HCT116 (cell line): ENCODE data around the gene DCBLD2. TPM values are rescaled to one million over a fixed set of nuclear protein-coding genes. Genes with fewer than 3 reads are reported as not detected.

Source experiments
- ATAC-seq: fragments of 200-7000 bp; cut with Tn5 transposase; 2 replicates; pipeline ENCODE4 v1.9.1; 2020; ENCODE audit warnings: mild to moderate bottlenecking, moderate library complexity
- BruUV-seq: library from RNA; stranded (reverse); fragments of 400-500 nt; replicated peaks from 2 replicates; lab custom pipeline; 2021; lab: Mats Ljungman, UMichigan
- CTCF ChIA-PET: fragments of 300-600 bp; sonication (Branson Sonifier 250); formaldehyde crosslinking; loops from one replicate; lab custom pipeline; 2021; ENCODE audit warnings: antibody characterized with exemption; lab: Charles Lee
- POLR2A ChIA-PET: fragments of 300-600, 350-600 bp; sonication (Branson Sonifier 250); formaldehyde crosslinking; loops from one replicate; lab custom pipeline; 2021; ENCODE audit warnings: antibody characterized with exemption; lab: Charles Lee
- RAD21 ChIA-PET, 2 experiments: fragments of 300-600 bp; sonication (Branson Sonifier 250); formaldehyde crosslinking; loops; one replicate each; lab custom pipeline; 2023; ENCODE audit warnings: low total read pairs in 2 of 2; ENCODE audit not compliant: uncharacterized antibody in 2 of 2, unreplicated experiment in 2 of 2, low non-redundant PET in 1 of 2; lab: Charles Lee
- DNase-seq: peaks from one replicate; pipeline ENCODE4 v3.0.0-alpha.2; 2010; ENCODE audit warnings: low read depth, low spot score
- H2AFZ ChIP-seq: fragments of 200-600 bp; shearing (Covaris generic), sonication (generic); 2 replicates; pipeline ENCODE4 v1.6.1; 2017; ENCODE audit warnings: low read depth, mixed run types, mixed read lengths, antibody characterized with exemption, low read length; ENCODE audit not compliant: poor library complexity, severe bottlenecking
- H3K27ac ChIP-seq: 2 replicates; pipeline ENCODE4 v1.5.1; 2012; ENCODE audit warnings: low read depth, low read length
- H3K27me3 ChIP-seq: fragments of 200-600 bp; sonication (generic); 2 replicates; pipeline ENCODE4 v1.6.1; 2016; ENCODE audit warnings: mixed run types, low read length, mixed read lengths; ENCODE audit not compliant: insufficient read depth
- H3K36me3 ChIP-seq, 2 experiments: fragments of 200-500 bp in 1 of 2; fragments of 200-600 bp in 1 of 2; sonication (Bioruptor generic) in 1 of 2; sonication (generic) in 1 of 2; 2 replicates each; pipeline versions ENCODE4 v1.5.1 to v1.6.1; 2014 to 2016; ENCODE audit warnings: low read length in 2 of 2, inconsistent platforms in 1 of 2, mixed read lengths in 1 of 2, mixed run types in 1 of 2; ENCODE audit not compliant: insufficient read depth in 2 of 2, control insufficient read depth in 1 of 2
- H3K4me1 ChIP-seq, 2 experiments: fragments of 200-600 bp in 1 of 2; sonication (generic) in 1 of 2; 2 replicates each; pipeline versions ENCODE4 v1.5.1 to v1.6.1; 2012 to 2017; ENCODE audit warnings: low read length in 2 of 2, inconsistent platforms in 1 of 2, mild to moderate bottlenecking in 1 of 2, mixed read lengths in 1 of 2, mixed run types in 1 of 2, moderate library complexity in 1 of 2; ENCODE audit not compliant: insufficient read depth in 2 of 2, control insufficient read depth in 1 of 2
- H3K4me2 ChIP-seq: fragments of 200-600 bp; sonication (generic); 2 replicates; pipeline ENCODE4 v1.6.1; 2017; ENCODE audit warnings: mixed run types, low read length, mixed read lengths
- H3K4me3 ChIP-seq, 2 experiments: fragments of 200-600 bp in 1 of 2; sonication (generic) in 1 of 2; replicated peaks in 1 of 2; 2 replicates each; pipeline ENCODE4 v1.5.1; 2011 to 2016; ENCODE audit warnings: low read length in 2 of 2, control low read depth in 1 of 2, low read depth in 1 of 2, mild to moderate bottlenecking in 1 of 2, mixed read lengths in 1 of 2, mixed run types in 1 of 2
- H3K79me2 ChIP-seq: fragments of 200-600 bp; sonication (generic); 2 replicates; pipeline ENCODE4 v1.6.1; 2017; ENCODE audit warnings: mild to moderate bottlenecking, mixed run types, low read length, moderate library complexity, mixed read lengths; ENCODE audit not compliant: insufficient read depth
- H3K9ac ChIP-seq: fragments of 200-600 bp; sonication (generic); 2 replicates; pipeline ENCODE4 v1.6.1; 2016; ENCODE audit warnings: low read length, mixed read lengths
- H3K9me2 ChIP-seq: fragments of 200-600 bp; sonication (generic), shearing (Covaris generic); 2 replicates; pipeline ENCODE4 v1.6.1; 2017; ENCODE audit warnings: mixed run types, mild to moderate bottlenecking, moderate library complexity; ENCODE audit not compliant: insufficient read depth
- H3K9me3 ChIP-seq, 2 experiments: fragments of 200-500 bp in 1 of 2; fragments of 200-600 bp in 1 of 2; sonication (Bioruptor generic) in 1 of 2; sonication (generic) in 1 of 2; 2 replicates each; pipeline ENCODE4 v1.6.1; 2014 to 2017; ENCODE audit warnings: low read length in 2 of 2, mixed read lengths in 2 of 2, inconsistent platforms in 1 of 2, low read depth in 1 of 2, mild to moderate bottlenecking in 1 of 2, mixed run types in 1 of 2, moderate library complexity in 1 of 2; ENCODE audit not compliant: control insufficient read depth in 1 of 2, insufficient read depth in 1 of 2
- H4K20me1 ChIP-seq: fragments of 200-600 bp; sonication (generic), shearing (Covaris generic); 2 replicates; pipeline ENCODE4 v1.6.1; 2017; ENCODE audit warnings: mixed run types, mild to moderate bottlenecking, moderate library complexity; ENCODE audit not compliant: insufficient read depth
- CEBPB ChIP-seq: IDR thresholded peaks from 2 replicates; pipeline ENCODE4 v1.6.1; 2012; ENCODE audit warnings: low read depth
- ELF1 ChIP-seq: IDR thresholded peaks from 2 replicates; pipeline ENCODE4 v1.6.1; 2012; ENCODE audit warnings: low read depth, borderline replicate concordance
- FOSL1 ChIP-seq: IDR thresholded peaks from 2 replicates; pipeline ENCODE4 v1.6.1; 2012; ENCODE audit warnings: low read depth
- POLR2A ChIP-seq: IDR thresholded peaks from 2 replicates; pipeline ENCODE4 v1.7.0; 2011; ENCODE audit warnings: borderline replicate concordance; ENCODE audit not compliant: insufficient read depth, insufficient read length; ENCODE audit errors: extremely low read depth
- POLR2AphosphoS5 ChIP-seq: IDR thresholded peaks from 2 replicates; pipeline ENCODE4 v1.6.1; 2011; ENCODE audit warnings: mild to moderate bottlenecking, low read depth, low read length, moderate library complexity
- RAD21 ChIP-seq: IDR thresholded peaks from 2 replicates; pipeline ENCODE4 v1.6.1; 2012; ENCODE audit warnings: low read depth, mild to moderate bottlenecking
- SP1 ChIP-seq: IDR thresholded peaks from 2 replicates; pipeline ENCODE4 v1.6.1; 2012; ENCODE audit warnings: low read depth
- ZFX ChIP-seq: fragments of 450-650 bp; IDR thresholded peaks from 2 replicates; pipeline ENCODE4 v1.6.1; 2017
- intact Hi-C: fragments of 100-400 bp; cut with micrococcal nuclease; formaldehyde crosslinking; loops from 2 replicates; pipeline ENCODE4 v1.10.0; 2022
- total RNA-seq: library from RNA; stranded (reverse); gene quantifications from one replicate; pipeline ENCODE4 v1.2.1, GENCODE V29; 2021; ENCODE audit not compliant: unreplicated experiment
- TF ChIP-seq, protein P1 (sequence below): IDR thresholded peaks from 2 replicates; pipeline ENCODE4 v1.6.1; 2011; ENCODE audit warnings: mild to moderate bottlenecking, low read length, moderate library complexity; ENCODE audit not compliant: insufficient replicate concordance; ENCODE audit errors: extremely low read depth
- TF ChIP-seq, protein P2 (sequence below), 3 experiments: fragments of 200-600 bp in 1 of 3; sonication (generic) in 1 of 3; IDR thresholded peaks in 2 of 3; conservative IDR thresholded peaks in 1 of 3; 2 replicates each; pipeline ENCODE4 v1.5.1; 2012 to 2017; ENCODE audit warnings: low read depth in 2 of 3, low read length in 2 of 3, antibody characterized with exemption in 1 of 3, borderline replicate concordance in 1 of 3, control low read depth in 1 of 3, mild to moderate bottlenecking in 1 of 3, mixed read lengths in 1 of 3, mixed run types in 1 of 3, moderate library complexity in 1 of 3; ENCODE audit not compliant: insufficient read depth in 1 of 3
- TF ChIP-seq, protein P3 (sequence below): IDR thresholded peaks from 2 replicates; pipeline ENCODE4 v1.6.1; 2012
- TF ChIP-seq, protein P4 (sequence below): IDR thresholded peaks from 2 replicates; pipeline ENCODE4 v1.6.1; 2012

The DCBLD2 gene
- total RNA-seq, 1 experiment from 2014 or later = 532 TPM

DNA sequence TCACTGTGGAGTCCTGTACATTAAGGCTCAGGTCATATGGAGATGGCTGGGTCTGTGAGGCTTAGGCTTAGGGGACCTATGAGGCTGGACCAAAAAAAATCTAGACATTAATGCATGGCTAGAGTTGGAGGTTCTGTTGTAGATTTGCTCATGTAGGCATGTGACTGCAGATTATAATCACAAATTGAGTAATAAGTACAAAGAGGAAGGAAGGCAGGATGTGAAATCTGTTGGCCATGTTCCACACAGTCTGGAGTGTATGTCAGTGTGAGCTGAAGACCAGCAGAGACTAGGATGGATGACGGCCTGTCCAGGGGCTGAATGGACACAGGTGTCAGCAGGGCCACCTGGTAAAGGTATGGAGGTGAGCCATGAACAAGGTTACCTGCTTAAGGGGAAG is 138.4 kb downstream of the DCBLD2 start, which contains the start of gene ST3GAL6 (continued):
- TF ChIP-seq, protein P1, sequence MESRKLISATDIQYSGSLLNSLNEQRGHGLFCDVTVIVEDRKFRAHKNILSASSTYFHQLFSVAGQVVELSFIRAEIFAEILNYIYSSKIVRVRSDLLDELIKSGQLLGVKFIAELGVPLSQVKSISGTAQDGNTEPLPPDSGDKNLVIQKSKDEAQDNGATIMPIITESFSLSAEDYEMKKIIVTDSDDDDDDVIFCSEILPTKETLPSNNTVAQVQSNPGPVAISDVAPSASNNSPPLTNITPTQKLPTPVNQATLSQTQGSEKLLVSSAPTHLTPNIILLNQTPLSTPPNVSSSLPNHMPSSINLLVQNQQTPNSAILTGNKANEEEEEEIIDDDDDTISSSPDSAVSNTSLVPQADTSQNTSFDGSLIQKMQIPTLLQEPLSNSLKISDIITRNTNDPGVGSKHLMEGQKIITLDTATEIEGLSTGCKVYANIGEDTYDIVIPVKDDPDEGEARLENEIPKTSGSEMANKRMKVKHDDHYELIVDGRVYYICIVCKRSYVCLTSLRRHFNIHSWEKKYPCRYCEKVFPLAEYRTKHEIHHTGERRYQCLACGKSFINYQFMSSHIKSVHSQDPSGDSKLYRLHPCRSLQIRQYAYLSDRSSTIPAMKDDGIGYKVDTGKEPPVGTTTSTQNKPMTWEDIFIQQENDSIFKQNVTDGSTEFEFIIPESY = no peak

DNA sequence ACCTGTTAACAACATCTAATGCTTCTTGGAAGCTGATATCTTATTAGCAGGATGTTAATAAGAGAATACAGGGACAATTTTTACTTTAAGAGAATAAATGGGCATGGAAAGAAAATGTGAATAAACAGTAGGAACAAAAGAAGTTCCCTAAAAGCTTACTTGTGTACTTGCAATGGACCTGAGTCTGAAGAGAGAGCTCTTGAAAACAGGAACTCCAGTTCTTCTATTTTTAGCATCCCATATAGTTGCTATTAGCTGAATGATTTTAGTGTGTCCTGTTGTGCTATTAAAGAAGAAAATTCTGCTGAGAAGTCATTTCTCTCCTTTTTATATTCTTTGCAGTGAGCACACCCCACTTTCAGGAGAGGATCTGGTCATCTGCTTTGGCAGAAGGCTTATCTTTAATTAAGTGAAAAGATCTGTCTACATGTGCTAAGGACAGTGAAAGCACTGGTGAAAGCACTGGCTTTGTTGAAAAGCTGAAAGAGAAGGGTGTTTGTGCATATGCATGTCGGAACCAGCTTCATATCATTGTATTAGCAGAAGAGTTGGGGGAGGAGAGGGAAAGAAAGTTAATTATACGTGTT is 139.8 kb downstream of the DCBLD2 start:
- Histone ChIP-seq H3K79me2 (no peaks in the 10 kb centered on the region), H3K27me3 (no peaks in the 10 kb centered on the region), H3K9ac (no peak overlapping the region), H3K9me3 (no peaks in the 10 kb centered on the region), H3K4me2 (no peak overlapping the region), H3K36me3 (no peaks in the 10 kb centered on the region), H3K9me2 (no peaks in the 10 kb centered on the region), H3K4me1 (no peaks in the 10 kb centered on the region), H4K20me1 (no peaks in the 10 kb centered on the region), H3K27ac (no peak overlapping the region), H2AFZ (no peak overlapping the region), H3K4me3 (no peak overlapping the region)
- ChIA-PET RAD21 (no interaction called here), POLR2A (no interaction called here), CTCF (no interaction called here)
- no peak for ATAC-seq
- intact Hi-C loops = no loop called here
- DNase-seq = no peak
- no peak for TF ChIP-seq FOSL1
- BruUV-seq = no TSS peak

DNA sequence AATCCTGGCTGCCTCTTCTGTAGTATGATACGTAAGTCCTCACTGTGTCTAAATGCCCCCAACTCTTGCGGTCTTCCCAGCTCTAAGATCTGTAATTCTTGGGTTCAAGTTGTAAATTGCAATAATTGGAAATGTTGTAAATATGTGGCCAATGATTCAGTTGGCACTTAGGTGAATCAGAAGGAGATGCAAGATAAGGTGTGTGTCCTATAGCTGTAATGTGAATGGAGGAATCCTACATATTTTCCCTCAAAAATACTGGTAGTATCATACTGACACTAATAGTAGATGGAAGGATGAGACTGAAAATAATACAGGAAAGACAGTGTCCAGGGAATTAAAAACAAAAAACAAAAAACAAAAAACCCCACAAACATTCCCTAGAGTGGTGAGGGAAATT is 141.9 kb downstream of the DCBLD2 start:
- ATAC-seq = no peak
- no peaks in the 10 kb centered on the region for H3K36me3 ChIP-seq
- ChIA-PET CTCF (interaction anchor here (0.9 kb wide), 1 partner anchor 12 kb away, joined by 3 read pairs; no protein-coding TSS in a partner anchor), POLR2A (no interaction called here), RAD21 (no interaction called here)
- no peak overlapping the region for H2AFZ ChIP-seq
- no peak overlapping the region for H3K4me3 ChIP-seq
- no peaks in the 10 kb centered on the region for H4K20me1 ChIP-seq
- H3K4me1 ChIP-seq = no peaks in the 10 kb centered on the region
- no peaks in the 10 kb centered on the region for H3K79me2 ChIP-seq
- H3K4me2 ChIP-seq = no peak overlapping the region
- no peaks in the 10 kb centered on the region for H3K9me3 ChIP-seq
- H3K27me3 ChIP-seq = no peaks in the 10 kb centered on the region
- DNase-seq = no peak
- H3K27ac ChIP-seq = no peak overlapping the region
- no peak overlapping the region for H3K9ac ChIP-seq
- intact Hi-C loops = no loop called here
- no TSS peak for BruUV-seq
- no peaks in the 10 kb centered on the region for H3K9me2 ChIP-seq
- TF ChIP-seq ZFX (no peak), CEBPB (no peak), RAD21 (no peak), ELF1 (no peak), POLR2AphosphoS5 (no peak), SP1 (no peak), POLR2A (no peak)
- TF ChIP-seq, protein P2, sequence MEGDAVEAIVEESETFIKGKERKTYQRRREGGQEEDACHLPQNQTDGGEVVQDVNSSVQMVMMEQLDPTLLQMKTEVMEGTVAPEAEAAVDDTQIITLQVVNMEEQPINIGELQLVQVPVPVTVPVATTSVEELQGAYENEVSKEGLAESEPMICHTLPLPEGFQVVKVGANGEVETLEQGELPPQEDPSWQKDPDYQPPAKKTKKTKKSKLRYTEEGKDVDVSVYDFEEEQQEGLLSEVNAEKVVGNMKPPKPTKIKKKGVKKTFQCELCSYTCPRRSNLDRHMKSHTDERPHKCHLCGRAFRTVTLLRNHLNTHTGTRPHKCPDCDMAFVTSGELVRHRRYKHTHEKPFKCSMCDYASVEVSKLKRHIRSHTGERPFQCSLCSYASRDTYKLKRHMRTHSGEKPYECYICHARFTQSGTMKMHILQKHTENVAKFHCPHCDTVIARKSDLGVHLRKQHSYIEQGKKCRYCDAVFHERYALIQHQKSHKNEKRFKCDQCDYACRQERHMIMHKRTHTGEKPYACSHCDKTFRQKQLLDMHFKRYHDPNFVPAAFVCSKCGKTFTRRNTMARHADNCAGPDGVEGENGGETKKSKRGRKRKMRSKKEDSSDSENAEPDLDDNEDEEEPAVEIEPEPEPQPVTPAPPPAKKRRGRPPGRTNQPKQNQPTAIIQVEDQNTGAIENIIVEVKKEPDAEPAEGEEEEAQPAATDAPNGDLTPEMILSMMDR (IDR thresholded peaks at IDR 0.05 in 2 of 3, conservative IDR thresholded peaks at IDR 0.05 in 1 of 3; ENCODE audit: borderline replicate concordance in 1 of 3, insufficient read depth in 1 of 3, low read depth in 2 of 3, low read length in 2 of 3) = no peak
- TF ChIP-seq, protein P3, sequence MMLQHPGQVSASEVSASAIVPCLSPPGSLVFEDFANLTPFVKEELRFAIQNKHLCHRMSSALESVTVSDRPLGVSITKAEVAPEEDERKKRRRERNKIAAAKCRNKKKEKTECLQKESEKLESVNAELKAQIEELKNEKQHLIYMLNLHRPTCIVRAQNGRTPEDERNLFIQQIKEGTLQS = no peak
- TF ChIP-seq, protein P1 = no peak
- TF ChIP-seq, protein P4, sequence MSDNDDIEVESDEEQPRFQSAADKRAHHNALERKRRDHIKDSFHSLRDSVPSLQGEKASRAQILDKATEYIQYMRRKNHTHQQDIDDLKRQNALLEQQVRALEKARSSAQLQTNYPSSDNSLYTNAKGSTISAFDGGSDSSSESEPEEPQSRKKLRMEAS = no peak
